ENCODE results near the gene TMEM209. TPM values are rescaled to one million over a fixed set of nuclear protein-coding genes. Genes with fewer than 3 reads are reported as not detected.
"Not testable (repeated sequence)": the region's sequence is repeated elsewhere in the genome, so short reads cannot be mapped to it uniquely, and the experiment has no call there.

TMEM209 gene
- total RNA-seq, 2 donors from 2014 or later: 18.6 to 21.8 TPM

- intact Hi-C loops (cut with DNase I): no loop called here
Observed at GRCh38 chr7:130228840-130229502, 23.8 kb upstream of the TMEM209 start.

DNA sequence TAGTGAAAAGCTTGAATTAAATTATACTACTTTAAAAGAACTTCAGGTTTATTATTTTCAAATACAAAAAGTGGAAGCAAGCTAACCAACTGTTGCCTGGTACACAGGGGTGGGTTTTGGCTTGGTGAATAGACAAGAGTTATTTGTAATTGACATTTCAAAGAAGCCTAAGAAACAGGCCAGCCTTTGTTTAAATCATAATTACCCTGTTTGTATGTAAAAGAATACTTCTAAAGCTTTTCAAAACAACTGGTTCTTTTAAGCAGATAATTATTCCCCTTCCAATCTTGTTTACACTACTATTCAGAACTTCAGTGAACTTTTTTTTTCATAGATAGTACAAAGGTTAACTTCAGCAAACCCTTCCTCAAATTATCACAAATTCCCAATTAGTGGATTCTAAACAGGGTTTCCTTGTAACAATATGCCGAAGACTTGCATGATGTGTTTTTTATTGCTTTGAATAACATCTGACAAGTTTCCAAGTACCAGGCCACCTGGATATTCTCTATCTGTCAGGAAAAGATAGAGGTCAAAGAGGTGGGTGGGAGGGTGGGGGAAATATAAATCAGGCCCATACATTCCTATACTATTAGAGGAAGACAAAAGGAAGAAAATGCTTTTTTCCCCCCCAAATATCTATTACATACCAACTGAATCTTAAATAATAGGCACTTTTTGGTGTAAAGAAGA is 22.8 kb upstream of the TMEM209 start:
- Histone ChIP-seq H3K27me3 (no peaks in the 10 kb centered on the region), H3K27ac (no peak overlapping the region), H3K9me3 (no peaks in the 10 kb centered on the region), H3K9ac (ENCODE audit: low read depth in 2 of 2, low read length in 2 of 2) (no peak overlapping the region), H3K4me1 (no peaks in the 10 kb centered on the region), H3K36me3 (no peaks in the 10 kb centered on the region), H3K4me3 (no peak overlapping the region)
- intact Hi-C loops (cut with DNase I): no loop called here
- TF ChIP-seq, protein P1, sequence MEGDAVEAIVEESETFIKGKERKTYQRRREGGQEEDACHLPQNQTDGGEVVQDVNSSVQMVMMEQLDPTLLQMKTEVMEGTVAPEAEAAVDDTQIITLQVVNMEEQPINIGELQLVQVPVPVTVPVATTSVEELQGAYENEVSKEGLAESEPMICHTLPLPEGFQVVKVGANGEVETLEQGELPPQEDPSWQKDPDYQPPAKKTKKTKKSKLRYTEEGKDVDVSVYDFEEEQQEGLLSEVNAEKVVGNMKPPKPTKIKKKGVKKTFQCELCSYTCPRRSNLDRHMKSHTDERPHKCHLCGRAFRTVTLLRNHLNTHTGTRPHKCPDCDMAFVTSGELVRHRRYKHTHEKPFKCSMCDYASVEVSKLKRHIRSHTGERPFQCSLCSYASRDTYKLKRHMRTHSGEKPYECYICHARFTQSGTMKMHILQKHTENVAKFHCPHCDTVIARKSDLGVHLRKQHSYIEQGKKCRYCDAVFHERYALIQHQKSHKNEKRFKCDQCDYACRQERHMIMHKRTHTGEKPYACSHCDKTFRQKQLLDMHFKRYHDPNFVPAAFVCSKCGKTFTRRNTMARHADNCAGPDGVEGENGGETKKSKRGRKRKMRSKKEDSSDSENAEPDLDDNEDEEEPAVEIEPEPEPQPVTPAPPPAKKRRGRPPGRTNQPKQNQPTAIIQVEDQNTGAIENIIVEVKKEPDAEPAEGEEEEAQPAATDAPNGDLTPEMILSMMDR (IDR thresholded peaks at IDR 0.05): no peak
- DNase-seq: no peak

More at GRCh38 chr7:130228840-130229502, 23.8 kb upstream of the TMEM209 start:
- Histone ChIP-seq H3K4me1 (no peaks in the 10 kb centered on the region), H3K27ac (no peak overlapping the region), H3K9me3 (no peaks in the 10 kb centered on the region), H3K9ac (ENCODE audit: low read depth in 2 of 2, low read length in 2 of 2) (no peak overlapping the region), H3K4me3 (no peak overlapping the region), H3K36me3 (no peaks in the 10 kb centered on the region), H3K27me3 (no peaks in the 10 kb centered on the region)
- DNase-seq: no peak
- TF ChIP-seq, protein P1 (IDR thresholded peaks at IDR 0.05): no peak

DNA sequence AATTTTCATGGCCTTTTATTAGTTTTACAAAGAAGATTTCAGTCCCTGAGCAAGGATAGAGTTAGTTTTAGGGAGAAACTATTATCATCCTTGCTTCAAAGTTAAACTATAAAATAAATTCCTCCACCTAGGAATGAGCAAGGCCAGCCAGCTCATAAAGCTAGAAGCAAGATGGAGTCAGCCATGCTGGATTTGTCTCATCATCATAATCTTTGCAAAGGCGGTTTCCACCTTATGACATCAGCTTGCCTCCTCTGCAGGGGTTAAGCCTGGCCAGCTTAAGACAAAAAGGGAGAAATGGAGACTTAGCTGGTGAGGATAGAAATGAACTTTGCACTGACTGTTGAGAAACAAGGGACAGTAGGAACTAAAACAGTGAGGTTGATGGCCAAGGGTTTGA is 21.1 kb upstream of the TMEM209 start:
- Histone ChIP-seq H3K4me3 (no peak overlapping the region), H3K27me3 (no peaks in the 10 kb centered on the region), H3K4me1 (no peaks in the 10 kb centered on the region), H3K27ac (no peak overlapping the region), H3K36me3 (no peaks in the 10 kb centered on the region), H3K9ac (ENCODE audit: low read depth in 2 of 2, low read length in 2 of 2) (no peak overlapping the region), H3K9me3 (no peaks in the 10 kb centered on the region)
- TF ChIP-seq, protein P1 (IDR thresholded peaks at IDR 0.05): no peak
- intact Hi-C loops (cut with DNase I): no loop called here
- no peak for DNase-seq

DNA sequence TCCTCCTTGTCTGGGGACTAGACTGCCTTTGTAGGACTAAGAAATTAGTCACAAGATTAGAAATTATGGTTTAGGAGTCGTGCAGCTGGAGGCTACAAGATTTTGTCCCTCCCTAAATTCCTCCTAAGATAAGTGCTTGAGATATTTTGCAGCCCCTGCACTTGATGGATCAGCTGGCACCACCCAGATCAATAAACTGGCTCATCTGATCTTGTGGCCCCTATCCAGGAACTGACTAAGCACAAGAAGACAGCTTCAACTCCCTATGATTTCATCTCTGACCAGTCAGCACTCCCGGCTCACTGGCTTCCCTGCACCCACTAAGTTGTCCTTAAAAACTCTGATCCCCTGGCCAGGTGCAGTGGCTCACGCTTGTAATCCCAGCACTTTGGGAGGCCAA is 19.7 kb upstream of the TMEM209 start:
- H3K27me3 ChIP-seq; H3K4me1 ChIP-seq; H3K36me3 ChIP-seq; H3K9ac ChIP-seq (ENCODE audit: low read depth in 2 of 2, low read length in 2 of 2); H3K27ac ChIP-seq; intact Hi-C loops (cut with DNase I); H3K4me3 ChIP-seq; DNase-seq; H3K9me3 ChIP-seq: not testable (repeated sequence)

GRCh38 chr7:130224210-130224609 is 19.0 kb upstream of the TMEM209 start:
- intact Hi-C loops (cut with DNase I): no loop called here
- Histone ChIP-seq H3K27me3 (no peaks in the 10 kb centered on the region), H3K4me3 (no peak overlapping the region), H3K9ac (ENCODE audit: low read depth in 2 of 2, low read length in 2 of 2) (no peak overlapping the region), H3K36me3 (no peaks in the 10 kb centered on the region), H3K4me1 (no peaks in the 10 kb centered on the region), H3K9me3 (no peaks in the 10 kb centered on the region), H3K27ac (no peak overlapping the region)
- DNase-seq: no peak
- TF ChIP-seq, protein P1 (IDR thresholded peaks at IDR 0.05): no peak

DNA sequence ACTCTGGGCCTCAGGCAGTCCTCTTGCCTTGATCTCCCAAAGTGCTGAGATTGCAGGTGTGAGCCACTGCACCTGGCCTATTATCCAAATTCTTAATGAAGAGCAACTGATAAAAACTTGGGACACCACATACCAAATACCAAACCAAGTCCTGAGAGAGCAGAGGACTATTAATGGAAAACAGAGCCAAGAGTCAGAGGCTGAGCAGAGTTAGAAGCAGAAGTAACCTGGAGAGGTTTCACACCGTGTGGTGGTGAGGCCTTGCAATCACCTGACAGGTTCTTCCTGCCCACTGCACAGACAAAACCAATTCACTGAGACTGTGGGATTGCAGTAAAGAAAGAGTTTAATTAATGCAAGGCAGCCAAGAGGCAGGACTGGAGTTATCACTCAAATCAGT is 18.4 kb upstream of the TMEM209 start:
- intact Hi-C loops (cut with DNase I): no loop called here

More for the DNA sequence above, 18.4 kb upstream of the TMEM209 start:
- Histone ChIP-seq H3K27ac (no peak overlapping the region), H3K27me3 (no peaks in the 10 kb centered on the region), H3K4me3 (no peak overlapping the region), H3K9me3 (no peaks in the 10 kb centered on the region), H3K4me1 (no peaks in the 10 kb centered on the region), H3K36me3 (no peaks in the 10 kb centered on the region), H3K9ac (ENCODE audit: low read depth in 2 of 2, low read length in 2 of 2) (no peak overlapping the region)
- TF ChIP-seq, protein P1 (IDR thresholded peaks at IDR 0.05): no peak
- DNase-seq: no peak

All from colonic mucosa (tissue), 4 donors.